ENCODE results near the gene DNMT3L. TPM values are rescaled to one million over a fixed set of nuclear protein-coding genes. Genes with fewer than 3 reads are reported as not detected.
"Not testable (repeated sequence)": the region's sequence is repeated elsewhere in the genome, so short reads cannot be mapped to it uniquely, and the experiment has no call there.

Gene DNMT3L
- polyA plus RNA-seq, 1 experiment: not detected

DNA sequence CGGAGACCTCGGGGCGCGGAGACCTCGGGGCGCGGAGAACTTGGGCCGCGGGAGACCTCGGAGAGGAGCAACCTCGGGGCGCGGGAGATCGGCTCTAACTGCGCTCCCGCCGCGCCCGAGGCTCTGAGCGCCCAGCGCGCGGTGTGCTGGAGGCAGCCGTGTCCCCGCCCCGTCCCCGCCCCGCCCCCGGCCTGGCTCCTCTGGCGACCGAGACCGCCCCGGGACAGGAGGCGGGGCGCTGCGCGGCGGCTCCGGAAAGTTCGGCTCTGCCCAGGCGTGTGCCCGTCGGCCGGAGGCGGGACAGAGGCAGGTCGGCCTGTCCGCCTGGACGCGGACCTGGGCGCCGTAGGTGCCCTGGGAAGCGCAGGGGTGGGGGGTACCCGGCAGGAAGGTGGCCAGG lies 20.9 kb downstream of the DNMT3L start, which contains the start of gene ICOSLG:
Gene ICOSLG (minus strand): TSS at position 102 of the 400 bp plus-strand sequence. CDS start 126 bp downstream, outside the sequence.
- H3K27me3 ChIP-seq (ENCODE audit: control insufficient read depth, insufficient read depth, low read length); DNase-seq (ENCODE audit: low read depth); H3K36me3 ChIP-seq (ENCODE audit: control insufficient read depth, insufficient read depth, low read length); CTCF ChIA-PET; POLR2A ChIA-PET; H3K4me3 ChIP-seq (ENCODE audit: low read depth, low read length): not testable (repeated sequence)

DNA sequence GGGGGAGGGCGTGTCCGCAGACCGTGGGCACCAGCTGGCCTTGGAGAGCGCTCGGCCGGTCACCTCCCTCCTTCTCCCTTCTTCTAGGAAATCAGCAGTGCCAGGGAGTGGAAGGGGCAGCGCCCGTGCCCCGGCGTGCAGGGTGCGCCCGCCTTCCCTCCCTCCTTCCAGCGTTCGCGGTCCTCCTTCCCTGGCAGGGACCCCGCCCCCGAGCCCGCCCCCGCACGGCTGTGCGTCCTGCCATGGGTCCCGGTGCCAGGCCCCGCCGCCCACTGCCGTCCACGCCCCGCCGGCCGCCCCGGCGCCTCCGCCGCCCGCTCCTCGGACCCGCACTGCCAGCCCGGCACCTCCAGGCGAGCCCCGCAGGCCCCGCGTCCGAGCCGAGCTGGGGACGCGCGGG lies 21.3 kb downstream of the DNMT3L start:
- CTCF ChIA-PET: not testable (repeated sequence)

DNA sequence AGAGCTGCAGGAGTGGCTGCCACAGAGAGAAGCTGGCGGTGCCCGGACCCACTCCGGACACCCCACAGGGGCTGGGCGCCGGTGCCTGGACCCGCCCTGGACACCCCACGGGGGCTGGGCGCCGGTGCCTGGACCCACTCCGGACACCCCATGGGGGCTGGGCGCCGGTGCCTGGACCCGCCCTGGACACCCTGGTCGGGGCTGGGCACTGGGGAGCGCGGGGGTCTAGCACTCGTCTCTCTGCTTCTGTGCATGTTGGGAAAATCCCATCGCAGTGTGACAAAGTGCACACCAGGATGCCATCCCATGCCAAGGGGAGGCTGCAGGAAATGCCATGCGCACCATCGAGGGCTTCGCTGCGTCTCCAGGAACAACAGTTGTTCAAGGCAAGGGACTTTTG lies 32.1 kb downstream of the DNMT3L start:
- CTCF ChIA-PET; H3K27me3 ChIP-seq (ENCODE audit: control insufficient read depth, insufficient read depth, low read length); H3K4me3 ChIP-seq (ENCODE audit: low read depth, low read length); POLR2A ChIA-PET; H3K36me3 ChIP-seq (ENCODE audit: control insufficient read depth, insufficient read depth, low read length); DNase-seq (ENCODE audit: low read depth): not testable (repeated sequence)

More for the DNA sequence above, 21.3 kb downstream of the DNMT3L start:
- H3K36me3 ChIP-seq (ENCODE audit: control insufficient read depth, insufficient read depth, low read length); H3K27me3 ChIP-seq (ENCODE audit: control insufficient read depth, insufficient read depth, low read length); H3K4me3 ChIP-seq (ENCODE audit: low read depth, low read length); DNase-seq (ENCODE audit: low read depth); POLR2A ChIA-PET: not testable (repeated sequence)

DNA sequence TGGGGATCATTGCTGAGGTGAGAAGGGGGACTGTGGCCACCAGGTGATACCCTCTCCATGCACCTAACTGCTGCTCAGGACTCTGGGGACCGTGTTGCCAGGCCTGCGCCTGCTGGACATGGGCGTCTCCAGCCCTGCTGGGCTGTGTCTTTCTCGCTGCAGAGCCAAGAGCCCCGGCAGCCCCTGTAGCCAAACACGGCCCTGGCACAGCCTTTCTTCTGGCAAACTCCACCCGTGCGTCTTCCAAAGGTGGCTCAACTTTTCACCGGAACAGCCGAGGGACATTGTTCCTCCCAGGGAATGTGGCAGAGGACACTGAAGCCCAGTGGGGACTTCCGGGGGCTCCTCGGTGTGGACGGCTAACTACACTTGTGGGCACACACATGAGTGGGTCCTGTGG lies 33.6 kb downstream of the DNMT3L start:
- CTCF ChIA-PET: not testable (repeated sequence)

DNA sequence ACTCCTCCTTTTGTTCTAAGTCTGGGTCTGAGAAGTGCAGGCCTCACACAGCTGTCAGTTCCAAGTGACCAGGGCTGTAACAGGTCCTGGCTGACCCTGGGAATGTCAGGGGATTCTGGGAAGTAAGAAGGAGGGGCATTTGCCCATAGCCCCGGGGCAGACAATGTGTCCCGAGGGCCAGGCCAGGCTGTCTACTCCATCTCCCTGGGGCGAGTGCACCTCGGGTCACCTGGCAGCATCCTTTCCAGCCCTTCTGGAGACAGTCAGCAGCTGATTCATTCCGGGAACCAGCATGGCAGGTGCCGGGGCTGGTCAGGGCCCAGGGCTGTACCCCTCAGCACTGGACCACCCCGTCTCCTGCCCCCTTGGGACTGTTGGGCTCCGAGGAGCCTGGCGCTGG lies 34.1 kb downstream of the DNMT3L start:
- H3K36me3 ChIP-seq (ENCODE audit: control insufficient read depth, insufficient read depth, low read length): not testable (repeated sequence)

More for the DNA sequence above, 33.6 kb downstream of the DNMT3L start:
- H3K36me3 ChIP-seq (ENCODE audit: control insufficient read depth, insufficient read depth, low read length); H3K27me3 ChIP-seq (ENCODE audit: control insufficient read depth, insufficient read depth, low read length); H3K4me3 ChIP-seq (ENCODE audit: low read depth, low read length); POLR2A ChIA-PET; DNase-seq (ENCODE audit: low read depth): not testable (repeated sequence)

DNA sequence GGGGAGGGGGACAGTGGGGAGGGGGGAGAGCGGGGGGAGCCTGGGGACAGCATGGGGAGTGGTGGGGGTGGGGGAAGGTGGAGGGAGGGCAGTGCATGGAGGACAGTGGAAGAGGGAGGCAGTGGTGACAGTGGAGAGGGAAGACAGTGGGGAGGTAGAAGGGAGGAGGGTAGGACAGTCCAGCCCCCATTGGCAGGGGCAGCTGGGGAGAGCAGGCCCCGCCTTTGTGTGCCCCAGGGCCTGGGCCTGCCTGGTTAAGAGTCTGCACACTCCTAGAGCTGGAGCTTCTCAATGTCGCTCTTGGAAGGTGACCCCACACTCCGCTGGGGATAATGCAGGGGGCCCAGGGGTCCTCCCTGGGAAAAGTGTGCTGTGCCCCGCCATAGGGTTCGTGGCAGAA lies 36.1 kb downstream of the DNMT3L start:
- H3K4me3 ChIP-seq (ENCODE audit: low read depth, low read length); CTCF ChIA-PET; H3K27me3 ChIP-seq (ENCODE audit: control insufficient read depth, insufficient read depth, low read length); POLR2A ChIA-PET; DNase-seq (ENCODE audit: low read depth); H3K36me3 ChIP-seq (ENCODE audit: control insufficient read depth, insufficient read depth, low read length): not testable (repeated sequence)

More for the DNA sequence above, 34.1 kb downstream of the DNMT3L start:
- DNase-seq (ENCODE audit: low read depth); H3K27me3 ChIP-seq (ENCODE audit: control insufficient read depth, insufficient read depth, low read length); POLR2A ChIA-PET; H3K4me3 ChIP-seq (ENCODE audit: low read depth, low read length); CTCF ChIA-PET: not testable (repeated sequence)

DNA sequence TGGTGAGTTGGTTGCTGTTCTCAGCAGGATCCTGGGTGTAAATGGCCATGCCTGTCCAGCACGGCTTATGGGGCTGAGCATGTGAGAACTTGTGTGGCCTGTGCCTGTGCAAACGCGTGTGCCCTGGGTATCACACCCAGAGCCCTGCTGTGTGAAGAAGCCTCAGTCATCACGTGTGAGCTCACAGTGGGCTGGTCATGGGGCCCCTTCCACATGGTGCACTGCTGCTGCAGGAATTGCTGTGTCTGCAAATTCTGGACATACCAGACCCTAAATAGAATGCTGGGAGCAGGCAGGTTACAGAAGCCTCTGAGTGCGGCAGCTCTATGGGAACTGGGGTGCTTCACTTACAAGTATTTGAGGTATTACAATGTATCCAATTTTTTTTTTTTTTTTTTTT lies 38.4 kb downstream of the DNMT3L start:
- H3K36me3 ChIP-seq (ENCODE audit: control insufficient read depth, insufficient read depth, low read length); POLR2A ChIA-PET; H3K27me3 ChIP-seq (ENCODE audit: control insufficient read depth, insufficient read depth, low read length); DNase-seq (ENCODE audit: low read depth); H3K4me3 ChIP-seq (ENCODE audit: low read depth, low read length); CTCF ChIA-PET: not testable (repeated sequence)

DNA sequence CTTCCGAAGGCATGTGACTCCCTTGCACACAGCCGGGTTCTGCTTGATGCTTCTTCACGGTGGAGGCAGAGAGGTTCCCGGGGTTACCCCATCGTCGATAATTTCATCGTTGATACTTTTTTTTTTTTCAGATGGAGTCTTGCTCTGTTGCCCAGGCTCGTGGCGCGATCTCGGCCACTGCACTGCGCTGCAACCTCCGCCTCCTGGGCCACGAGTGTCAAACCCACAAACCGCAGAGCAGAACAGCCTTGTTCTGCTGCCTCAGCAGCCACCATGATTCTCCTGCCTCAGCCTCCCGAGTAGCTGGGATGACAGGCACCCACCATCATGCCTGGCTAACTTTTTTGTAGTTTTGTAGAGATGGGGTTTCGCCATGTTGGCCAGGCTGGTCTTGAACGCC lies 41.0 kb downstream of the DNMT3L start:
- DNase-seq (ENCODE audit: low read depth); POLR2A ChIA-PET; H3K4me3 ChIP-seq (ENCODE audit: low read depth, low read length); CTCF ChIA-PET; H3K27me3 ChIP-seq (ENCODE audit: control insufficient read depth, insufficient read depth, low read length); H3K36me3 ChIP-seq (ENCODE audit: control insufficient read depth, insufficient read depth, low read length): not testable (repeated sequence)

DNA sequence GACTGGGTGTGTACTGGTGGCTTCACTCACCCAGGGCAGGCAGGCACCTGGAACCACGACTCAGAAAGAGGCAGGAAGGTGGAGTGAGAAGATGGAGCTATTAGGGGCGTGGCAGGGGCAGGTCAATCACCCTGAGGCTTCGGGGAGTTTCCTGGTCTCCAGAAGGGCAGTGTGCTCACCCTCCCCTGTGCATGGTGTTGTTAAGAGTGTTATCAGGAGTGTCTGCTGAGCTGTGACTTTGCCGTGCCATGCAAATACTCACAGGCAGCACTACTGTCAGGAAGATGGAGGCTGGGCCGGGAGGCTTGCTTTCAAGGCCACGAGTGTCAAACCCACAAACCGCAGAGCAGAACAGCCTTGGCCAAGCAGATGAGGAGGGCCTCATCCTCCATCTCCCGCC lies 43.2 kb downstream of the DNMT3L start:
- CTCF ChIA-PET; DNase-seq (ENCODE audit: low read depth); POLR2A ChIA-PET; H3K4me3 ChIP-seq (ENCODE audit: low read depth, low read length); H3K27me3 ChIP-seq (ENCODE audit: control insufficient read depth, insufficient read depth, low read length); H3K36me3 ChIP-seq (ENCODE audit: control insufficient read depth, insufficient read depth, low read length): not testable (repeated sequence)

DNA sequence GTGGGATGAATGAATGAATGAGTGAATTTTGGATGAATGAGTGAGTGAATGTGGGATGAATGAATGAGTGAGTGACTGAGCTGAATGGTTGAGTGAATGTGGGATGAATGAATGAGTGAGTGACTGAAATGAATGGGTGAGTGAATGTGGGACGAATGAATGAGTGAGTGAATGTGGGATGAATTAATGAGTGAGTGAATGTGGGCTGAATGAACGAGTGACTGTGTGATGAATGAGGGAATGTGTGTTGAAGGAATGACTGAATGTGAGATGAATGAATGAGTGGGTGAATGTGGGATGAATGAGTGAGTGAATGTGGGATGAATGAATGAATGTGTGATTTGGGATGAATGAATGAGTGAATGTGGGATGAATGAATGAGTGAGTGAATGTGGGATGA lies 49.7 kb downstream of the DNMT3L start:
- H3K4me3 ChIP-seq (ENCODE audit: low read depth, low read length); POLR2A ChIA-PET; H3K36me3 ChIP-seq (ENCODE audit: control insufficient read depth, insufficient read depth, low read length); H3K27me3 ChIP-seq (ENCODE audit: control insufficient read depth, insufficient read depth, low read length); CTCF ChIA-PET; DNase-seq (ENCODE audit: low read depth): not testable (repeated sequence)

DNA sequence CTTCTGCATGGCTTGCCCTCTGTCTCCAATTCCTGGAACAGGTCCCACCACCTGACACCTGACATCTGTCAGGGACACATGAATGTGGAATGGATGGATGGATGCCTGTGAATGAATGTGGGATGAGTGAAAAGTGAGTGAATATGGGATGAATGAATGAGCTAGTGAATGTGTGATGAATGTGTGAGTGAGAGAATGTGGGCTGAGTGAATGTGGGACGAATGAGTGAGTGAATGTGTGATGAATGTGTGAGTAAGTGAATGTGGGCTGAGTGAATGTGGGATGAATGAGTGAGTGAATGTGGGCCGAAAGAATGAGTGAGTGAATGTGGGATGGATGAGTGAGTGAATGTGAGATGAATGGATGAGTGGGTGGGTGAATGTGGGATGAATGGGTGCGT lies 50.1 kb downstream of the DNMT3L start:
- POLR2A ChIA-PET; H3K36me3 ChIP-seq (ENCODE audit: control insufficient read depth, insufficient read depth, low read length); H3K4me3 ChIP-seq (ENCODE audit: low read depth, low read length); CTCF ChIA-PET; H3K27me3 ChIP-seq (ENCODE audit: control insufficient read depth, insufficient read depth, low read length); DNase-seq (ENCODE audit: low read depth): not testable (repeated sequence)

DNA sequence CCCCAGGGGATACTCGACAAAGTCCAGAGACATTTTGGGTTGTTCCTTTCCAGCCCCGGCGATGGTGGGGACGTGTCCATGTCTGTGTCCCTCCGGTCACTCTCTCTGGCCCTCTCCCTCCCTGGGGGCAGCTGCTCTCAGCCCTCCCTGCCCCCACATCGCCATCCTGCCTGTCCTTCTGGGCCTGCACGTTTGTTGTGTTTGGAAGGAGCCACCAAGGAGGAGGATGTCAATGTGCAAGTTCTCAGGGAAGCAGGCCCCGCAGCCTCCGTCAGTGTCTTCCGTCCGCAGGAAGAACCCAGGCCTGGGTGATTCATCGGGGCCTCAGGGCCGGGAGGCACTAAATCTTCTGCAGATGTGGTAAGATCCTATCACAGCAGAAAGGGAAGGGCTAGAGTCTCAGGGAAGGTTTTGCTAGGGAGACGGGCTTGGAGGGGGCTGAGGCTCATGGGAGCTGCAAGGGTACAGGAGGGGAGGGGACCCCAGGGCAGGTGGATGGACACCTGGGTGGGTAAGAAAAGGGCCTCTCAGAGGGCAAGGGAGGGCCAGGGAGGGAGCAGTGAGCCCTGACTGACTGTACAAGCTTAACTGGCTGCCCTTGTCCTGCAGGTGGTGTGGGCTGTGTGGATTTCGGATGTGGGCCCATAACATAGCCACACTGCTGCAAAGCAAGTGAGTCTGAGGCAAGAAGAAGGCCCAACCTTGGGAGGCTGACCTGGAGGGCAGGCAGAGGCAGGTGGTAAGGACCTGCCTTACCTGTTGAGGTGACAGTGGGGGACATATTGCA lies 53.6 kb downstream of the DNMT3L start:
- CTCF ChIA-PET; POLR2A ChIA-PET; H3K36me3 ChIP-seq (ENCODE audit: control insufficient read depth, insufficient read depth, low read length); DNase-seq (ENCODE audit: low read depth); H3K27me3 ChIP-seq (ENCODE audit: control insufficient read depth, insufficient read depth, low read length); H3K4me3 ChIP-seq (ENCODE audit: low read depth, low read length): not testable (repeated sequence)

DNA sequence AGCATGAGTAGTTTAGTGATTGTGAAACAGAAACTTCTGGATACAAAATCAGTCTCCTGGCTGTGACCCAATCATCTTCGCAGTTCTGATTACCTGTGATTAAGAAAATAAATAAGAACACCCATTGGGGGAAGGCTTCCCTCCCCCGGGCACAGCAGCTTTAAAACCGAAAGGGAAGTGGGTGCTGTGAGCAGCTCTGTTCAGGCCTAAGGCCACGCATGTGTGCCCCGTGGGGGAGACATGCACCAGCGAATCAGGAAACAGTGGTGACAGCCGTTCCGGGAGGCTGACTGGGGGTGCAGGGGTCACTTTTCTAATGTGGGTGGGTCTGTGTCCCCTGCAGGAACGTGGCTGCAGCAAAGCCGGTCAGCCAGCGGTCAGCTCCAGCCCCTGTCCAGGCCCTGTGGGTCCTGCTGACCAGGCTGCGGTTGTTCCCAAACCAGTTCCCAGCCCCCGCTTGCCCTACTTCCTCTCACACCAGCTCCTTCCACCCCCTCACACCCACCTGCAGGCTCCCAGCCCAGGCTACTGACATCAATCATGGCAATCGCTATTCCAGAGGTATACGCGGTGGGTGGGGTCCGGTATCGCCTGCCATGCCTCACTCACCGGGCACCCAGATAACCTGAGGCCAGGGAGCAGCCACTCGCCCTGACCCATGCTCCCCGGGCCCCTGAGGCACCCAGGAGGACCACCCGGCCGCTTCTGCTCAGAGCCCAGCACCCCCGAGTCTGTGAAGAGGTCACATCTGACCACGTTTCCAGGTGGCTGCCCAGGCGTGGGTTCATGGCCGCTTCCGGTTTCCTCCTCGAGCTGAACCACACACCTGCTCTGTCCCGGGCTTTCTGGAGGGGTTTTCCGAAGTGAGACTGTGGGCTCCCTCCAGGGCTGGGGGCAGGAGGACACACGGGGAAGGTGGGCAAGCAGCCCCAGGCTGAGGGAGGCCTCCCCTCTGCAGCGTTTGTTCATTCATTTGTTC lies 54.7 kb downstream of the DNMT3L start:
- CTCF ChIA-PET; H3K4me3 ChIP-seq (ENCODE audit: low read depth, low read length); POLR2A ChIA-PET; H3K36me3 ChIP-seq (ENCODE audit: control insufficient read depth, insufficient read depth, low read length); H3K27me3 ChIP-seq (ENCODE audit: control insufficient read depth, insufficient read depth, low read length); DNase-seq (ENCODE audit: low read depth): not testable (repeated sequence)

All from BJ (cell line).